Neural cell (in vitro differentiated cells): ENCODE measurements around the gene SLC26A2. TPM values are rescaled to one million over a fixed set of nuclear protein-coding genes. Genes with fewer than 3 reads are reported as not detected.

Experiments used
- H2AFZ ChIP-seq: fragments of 200-600, 300-800 bp; sonication (generic), shearing (Covaris generic); 2 replicates; pipeline ENCODE4 v1.6.0; 2014; ENCODE audit warnings: low read depth, mild to moderate bottlenecking, antibody characterized with exemption, low read length, moderate library complexity
- H3F3A ChIP-seq: fragments of 200-600 bp; shearing (Covaris generic); 2 replicates; pipeline ENCODE4 v1.6.1; 2016; ENCODE audit warnings: mild to moderate bottlenecking, moderate library complexity, mixed read lengths, antibody characterized with exemption, low read length; ENCODE audit not compliant: insufficient read depth, poor library complexity, severe bottlenecking
- H3K27ac ChIP-seq: fragments of 200-600, 300-800 bp; sonication (generic), shearing (Covaris generic); 2 replicates; pipeline ENCODE4 v1.5.1; 2014; ENCODE audit warnings: mild to moderate bottlenecking, low read length, moderate library complexity
- H3K27me3 ChIP-seq: fragments of 300-800, 200-600 bp; sonication (generic), shearing (Covaris generic); 2 replicates; pipeline ENCODE4 v1.6.0; 2014; ENCODE audit warnings: mild to moderate bottlenecking, low read depth, low read length, moderate library complexity; ENCODE audit not compliant: insufficient read depth
- H3K36me3 ChIP-seq: fragments of 300-800, 200-600 bp; sonication (generic), shearing (Covaris generic); 2 replicates; pipeline ENCODE4 v1.5.1; 2014; ENCODE audit warnings: mild to moderate bottlenecking, antibody characterized with exemption, low read length, moderate library complexity; ENCODE audit not compliant: insufficient read depth
- H3K4me2 ChIP-seq: fragments of 300-800, 200-600 bp; sonication (generic), shearing (Covaris generic); 2 replicates; pipeline ENCODE4 v1.6.0; 2014; ENCODE audit warnings: mild to moderate bottlenecking, low read length
- H3K4me3 ChIP-seq: fragments of 300-800, 200-600 bp; sonication (generic), shearing (Covaris generic); 2 replicates; pipeline ENCODE4 v1.5.1; 2014; ENCODE audit warnings: mild to moderate bottlenecking, low read length, moderate library complexity
- H3K79me2 ChIP-seq: fragments of 200-600 bp; shearing (Covaris generic); replicated peaks from 2 replicates; pipeline ENCODE4 v1.6.0; 2014; ENCODE audit warnings: mild to moderate bottlenecking, low read length, moderate library complexity; ENCODE audit not compliant: insufficient read depth
- H3K9ac ChIP-seq: fragments of 300-800, 200-600 bp; sonication (generic), shearing (Covaris generic); 2 replicates; pipeline ENCODE4 v1.6.1; 2016; ENCODE audit warnings: mild to moderate bottlenecking, low read length, mixed read lengths
- H3K9me2 ChIP-seq: fragments of 200-600 bp; shearing (Covaris generic); 2 replicates; pipeline ENCODE4 v1.6.1; 2016; ENCODE audit warnings: mild to moderate bottlenecking, low read length, mixed read lengths; ENCODE audit not compliant: insufficient read depth
- H3K9me3 ChIP-seq: fragments of 200-600, 300-800 bp; sonication (generic), shearing (Covaris generic); 2 replicates; pipeline ENCODE4 v1.6.1; 2016; ENCODE audit warnings: mild to moderate bottlenecking, mixed run types, low read length, moderate library complexity, mixed read lengths
- H4K20me1 ChIP-seq: fragments of 200-600 bp; shearing (Covaris generic); 2 replicates; pipeline ENCODE4 v1.6.1; 2016; ENCODE audit warnings: mild to moderate bottlenecking, mixed run types; ENCODE audit not compliant: insufficient read depth
- CTCF ChIP-seq: fragments of 450-650 bp; IDR thresholded peaks from 2 replicates; pipeline ENCODE4 v1.5.1; 2014; ENCODE audit warnings: antibody characterized with exemption, mild to moderate bottlenecking, moderate library complexity; ENCODE audit not compliant: poor library complexity, severe bottlenecking
- EP300 ChIP-seq: fragments of 450-650 bp; conservative IDR thresholded peaks from 2 replicates; pipeline ENCODE4 v1.6.1; 2014; ENCODE audit warnings: antibody characterized with exemption, mild to moderate bottlenecking, moderate library complexity; ENCODE audit not compliant: poor library complexity, severe bottlenecking
- EZH2 ChIP-seq: fragments of 200-600, 300-800 bp; shearing (Covaris generic), sonication (generic); IDR thresholded peaks from 2 replicates; pipeline ENCODE4 v1.6.1; 2014; ENCODE audit warnings: antibody characterized with exemption, low read length, borderline replicate concordance, mild to moderate bottlenecking; ENCODE audit not compliant: insufficient read depth, poor library complexity, severe bottlenecking
- MXI1 ChIP-seq: fragments of 450-650 bp; conservative IDR thresholded peaks from 2 replicates; pipeline ENCODE4 v1.6.1; 2014; ENCODE audit warnings: antibody characterized with exemption, mild to moderate bottlenecking; ENCODE audit not compliant: poor library complexity, severe bottlenecking
- POLR2AphosphoS5 ChIP-seq: IDR thresholded peaks from 2 replicates; pipeline ENCODE4 v1.6.1; 2012
- RAD21 ChIP-seq: fragments of 450-650 bp; conservative IDR thresholded peaks from 2 replicates; pipeline ENCODE4 v1.6.1; 2014; ENCODE audit warnings: antibody characterized with exemption, mild to moderate bottlenecking, moderate library complexity
- REST ChIP-seq: IDR thresholded peaks from 2 replicates; pipeline ENCODE4 v1.6.1; 2012; ENCODE audit warnings: borderline replicate concordance
- SMC3 ChIP-seq: fragments of 450-650 bp; conservative IDR thresholded peaks from 2 replicates; pipeline ENCODE4 v1.6.1; 2014; ENCODE audit warnings: antibody characterized with exemption, mild to moderate bottlenecking, moderate library complexity; ENCODE audit not compliant: poor library complexity
- TAF1 ChIP-seq: IDR thresholded peaks from 2 replicates; pipeline ENCODE4 v1.6.1; 2012; ENCODE audit warnings: low read depth
- polyA plus RNA-seq: library from polyadenylated mRNA; depleted of rRNA; stranded (reverse); fragments of >200 nt; gene quantifications from 2 replicates; pipeline ENCODE4 v1.2.3, GENCODE V29; 2014

Gene SLC26A2
- polyA plus RNA-seq, 1 donor from 2014 or later, result 5.4 TPM

DNA sequence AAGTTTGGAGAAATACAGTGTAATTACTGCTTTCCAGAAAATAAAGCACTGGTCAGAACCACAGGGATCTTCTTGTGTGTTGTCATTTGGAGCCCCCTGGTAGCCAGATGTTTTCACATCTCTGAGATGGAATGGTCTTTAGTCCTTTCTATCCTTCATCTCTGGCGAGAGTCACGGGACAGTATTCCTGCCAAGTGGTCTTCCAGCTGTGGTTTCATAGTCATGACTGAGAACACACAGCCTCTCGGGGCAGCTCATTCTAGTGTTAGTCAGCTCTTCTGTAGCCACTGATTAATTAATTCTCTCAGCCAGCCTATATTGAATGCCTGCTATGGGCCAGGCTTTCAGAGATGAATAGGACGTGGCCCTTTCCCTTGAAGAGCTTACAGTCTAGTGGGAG is 74.1 kb downstream of the SLC26A2 start:
- no peak overlapping the region for H3K4me3 ChIP-seq
- no peaks in the 10 kb centered on the region for H3K27me3 ChIP-seq
- no peak overlapping the region for H2AFZ ChIP-seq
- H3K4me2 ChIP-seq, result no peak overlapping the region
- TF ChIP-seq MXI1 (no peak), RAD21 (no peak), TAF1 (no peak), EP300 (no peak), EZH2 (no peak), POLR2AphosphoS5 (no peak), SMC3 (no peak), CTCF (no peak)
- no peak overlapping the region for H3K27ac ChIP-seq
- no peaks in the 10 kb centered on the region for H4K20me1 ChIP-seq
- no peaks in the 10 kb centered on the region for H3K79me2 ChIP-seq
- no peak overlapping the region for H3K9ac ChIP-seq
- H3K9me2 ChIP-seq, result no peaks in the 10 kb centered on the region
- H3K9me3 ChIP-seq, result no peaks in the 10 kb centered on the region
- H3K36me3 ChIP-seq, result peaks cover 19% of the 10 kb centered on the region
- H3F3A ChIP-seq, result no peaks in the 10 kb centered on the region

DNA sequence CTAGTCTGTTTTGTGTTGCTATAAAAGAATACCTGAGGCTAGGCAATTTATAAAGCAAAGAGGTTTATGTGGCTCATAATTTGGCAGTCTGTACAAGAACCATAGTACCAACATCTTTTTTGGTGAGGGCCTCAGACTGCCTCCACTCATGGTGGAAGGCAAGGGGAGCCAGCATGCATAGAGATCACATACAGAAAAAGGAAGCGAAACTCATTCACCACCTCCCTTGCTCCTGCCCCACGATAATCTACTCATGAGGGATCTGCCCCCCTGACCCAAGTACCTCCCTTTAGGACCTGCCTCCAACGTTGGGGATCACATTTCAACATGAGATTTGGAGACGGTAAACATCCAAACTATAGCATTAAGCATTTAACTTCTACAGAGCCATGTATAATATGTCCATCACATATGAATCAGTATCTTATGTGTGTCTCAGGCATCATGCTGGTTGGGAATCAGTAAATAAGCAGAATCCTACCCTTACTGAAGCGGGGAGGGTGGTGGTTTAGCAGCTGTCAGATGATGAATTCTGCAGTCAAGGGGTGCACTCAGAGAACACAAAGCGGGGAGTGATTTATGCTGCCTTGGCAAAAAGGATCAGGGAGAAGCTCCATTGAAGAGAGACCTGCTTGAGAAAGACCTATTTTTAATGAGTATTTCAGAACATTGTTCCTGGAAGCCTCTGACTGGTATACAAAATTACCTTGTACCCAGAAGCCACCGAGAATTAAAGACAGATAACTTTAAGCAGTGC is 74.8 kb downstream of the SLC26A2 start:
- H3K27me3 ChIP-seq, result no peaks in the 10 kb centered on the region
- H2AFZ ChIP-seq, result no peak overlapping the region
- no peaks in the 10 kb centered on the region for H3K9me3 ChIP-seq
- no peaks in the 10 kb centered on the region for H3F3A ChIP-seq
- no peak overlapping the region for H3K4me2 ChIP-seq
- H3K9me2 ChIP-seq, result no peaks in the 10 kb centered on the region
- no peaks in the 10 kb centered on the region for H3K79me2 ChIP-seq
- H4K20me1 ChIP-seq, result no peaks in the 10 kb centered on the region
- no peak overlapping the region for H3K4me3 ChIP-seq
- TF ChIP-seq SMC3 (no peak), REST (no peak), RAD21 (no peak), EZH2 (no peak), TAF1 (no peak), CTCF (no peak), EP300 (no peak), POLR2AphosphoS5 (no peak), MXI1 (no peak)
- no peak overlapping the region for H3K27ac ChIP-seq
- no peak overlapping the region for H3K9ac ChIP-seq
- H3K36me3 ChIP-seq, result peaks cover 19% of the 10 kb centered on the region
